Stomach (tissue), 4 donors: Measurements from ENCODE around the gene PPM1K.

Experiments
- POLR2AphosphoS5 ChIP-seq, 3 donors: sonication (generic); formaldehyde crosslinking; IDR thresholded peaks; one replicate each; pipeline ENCODE4 v1.6.1; 2016; ENCODE audit warnings: antibody characterized with exemption in 3 of 3
- TF ChIP-seq, protein P1 (sequence below), 7 experiments: fragments of 450-650 bp in 4 of 7; fragments of 200-600 bp in 3 of 7; sonication (generic) in 3 of 7; IDR thresholded peaks; one replicate each; pipeline ENCODE4 v1.5.1; 2016 to 2019; ENCODE audit warnings: antibody characterized with exemption in 7 of 7, control low read depth in 2 of 7, mild to moderate bottlenecking in 1 of 7

DNA sequence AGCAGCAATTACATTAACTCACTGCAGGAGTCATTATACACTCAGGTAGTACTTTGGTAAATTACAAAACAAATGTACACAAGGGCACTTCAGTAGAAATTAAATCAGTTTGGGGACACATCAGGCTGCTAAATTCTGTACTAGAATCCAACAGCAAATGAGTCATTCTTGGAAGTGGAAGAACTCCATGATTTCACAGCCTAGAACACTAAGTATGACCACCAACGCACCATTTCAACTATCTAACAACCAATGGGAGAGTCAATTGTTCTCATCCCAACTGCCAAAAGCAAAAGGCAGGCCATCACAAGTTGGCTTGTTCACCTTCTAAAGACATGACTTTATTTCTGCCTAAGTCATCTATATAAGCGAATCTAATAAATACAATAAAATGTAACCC lies 26.6 kb downstream of the PPM1K start:
- TF ChIP-seq, protein P1, sequence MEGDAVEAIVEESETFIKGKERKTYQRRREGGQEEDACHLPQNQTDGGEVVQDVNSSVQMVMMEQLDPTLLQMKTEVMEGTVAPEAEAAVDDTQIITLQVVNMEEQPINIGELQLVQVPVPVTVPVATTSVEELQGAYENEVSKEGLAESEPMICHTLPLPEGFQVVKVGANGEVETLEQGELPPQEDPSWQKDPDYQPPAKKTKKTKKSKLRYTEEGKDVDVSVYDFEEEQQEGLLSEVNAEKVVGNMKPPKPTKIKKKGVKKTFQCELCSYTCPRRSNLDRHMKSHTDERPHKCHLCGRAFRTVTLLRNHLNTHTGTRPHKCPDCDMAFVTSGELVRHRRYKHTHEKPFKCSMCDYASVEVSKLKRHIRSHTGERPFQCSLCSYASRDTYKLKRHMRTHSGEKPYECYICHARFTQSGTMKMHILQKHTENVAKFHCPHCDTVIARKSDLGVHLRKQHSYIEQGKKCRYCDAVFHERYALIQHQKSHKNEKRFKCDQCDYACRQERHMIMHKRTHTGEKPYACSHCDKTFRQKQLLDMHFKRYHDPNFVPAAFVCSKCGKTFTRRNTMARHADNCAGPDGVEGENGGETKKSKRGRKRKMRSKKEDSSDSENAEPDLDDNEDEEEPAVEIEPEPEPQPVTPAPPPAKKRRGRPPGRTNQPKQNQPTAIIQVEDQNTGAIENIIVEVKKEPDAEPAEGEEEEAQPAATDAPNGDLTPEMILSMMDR (IDR thresholded peaks at IDR 0.05) = no peak
- TF ChIP-seq POLR2AphosphoS5 (IDR thresholded peaks at IDR 0.05) = no peak
